ENCODE measurements around the gene C10orf105. TPM values are rescaled to one million over a fixed set of nuclear protein-coding genes. Genes with fewer than 3 reads are reported as not detected.

C10orf105 gene
- total and polyA plus RNA-seq, 11 donors: 0.03 to 0.57 (median 0.08) TPM; not detected in 6

DNA sequence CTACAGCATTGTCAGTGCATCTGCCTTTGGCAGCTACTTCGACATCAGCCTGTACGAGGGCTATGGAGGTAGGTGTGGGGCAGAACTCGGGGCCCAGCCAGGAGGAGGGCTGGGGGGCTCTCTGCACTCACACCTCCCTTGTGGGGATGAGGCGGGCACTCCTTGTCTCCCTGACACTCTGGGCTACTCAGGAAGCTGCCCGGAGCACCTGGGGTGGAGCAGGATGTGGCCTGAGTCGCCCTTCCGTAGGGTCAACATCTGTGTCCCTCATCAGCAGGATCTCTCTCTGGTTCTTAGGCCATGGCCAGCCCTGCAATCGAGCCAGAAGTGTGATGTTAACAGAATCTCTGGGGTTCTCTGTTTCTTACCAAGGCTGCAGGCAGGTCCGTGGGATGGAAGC lies 40.2 kb downstream of the C10orf105 start:
- Histone ChIP-seq H3K4me3 (no peak overlapping the region), H3K27me3 (no peaks in the 10 kb centered on the region), H3K4me1 (peaks cover 0 to 43% (median 20%) of the 10 kb centered on the region in 12 donors), H3K36me3 (no peaks in the 10 kb centered on the region), H3K9me3 (no peaks in the 10 kb centered on the region), H3K27ac (peak overlapping the region in 10 of 12 donors; percentile 27 to 88 (median 74))
- DNase-seq: peak; percentile 58 to 74 (median 67)
- WGBS, 4 donors: 56 to 73% (median 62%) methylated on average over 5 to 9 of the region's 9 CpGs
- TF ChIP-seq, protein P1, sequence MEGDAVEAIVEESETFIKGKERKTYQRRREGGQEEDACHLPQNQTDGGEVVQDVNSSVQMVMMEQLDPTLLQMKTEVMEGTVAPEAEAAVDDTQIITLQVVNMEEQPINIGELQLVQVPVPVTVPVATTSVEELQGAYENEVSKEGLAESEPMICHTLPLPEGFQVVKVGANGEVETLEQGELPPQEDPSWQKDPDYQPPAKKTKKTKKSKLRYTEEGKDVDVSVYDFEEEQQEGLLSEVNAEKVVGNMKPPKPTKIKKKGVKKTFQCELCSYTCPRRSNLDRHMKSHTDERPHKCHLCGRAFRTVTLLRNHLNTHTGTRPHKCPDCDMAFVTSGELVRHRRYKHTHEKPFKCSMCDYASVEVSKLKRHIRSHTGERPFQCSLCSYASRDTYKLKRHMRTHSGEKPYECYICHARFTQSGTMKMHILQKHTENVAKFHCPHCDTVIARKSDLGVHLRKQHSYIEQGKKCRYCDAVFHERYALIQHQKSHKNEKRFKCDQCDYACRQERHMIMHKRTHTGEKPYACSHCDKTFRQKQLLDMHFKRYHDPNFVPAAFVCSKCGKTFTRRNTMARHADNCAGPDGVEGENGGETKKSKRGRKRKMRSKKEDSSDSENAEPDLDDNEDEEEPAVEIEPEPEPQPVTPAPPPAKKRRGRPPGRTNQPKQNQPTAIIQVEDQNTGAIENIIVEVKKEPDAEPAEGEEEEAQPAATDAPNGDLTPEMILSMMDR (IDR thresholded peaks at IDR 0.05): no peak
- no peak for TF ChIP-seq POLR2A (IDR thresholded peaks at IDR 0.05)
- peak; percentile 61 to 92 (median 81) for ATAC-seq
- intact Hi-C loops (cut with DNase I): no loop called here

DNA sequence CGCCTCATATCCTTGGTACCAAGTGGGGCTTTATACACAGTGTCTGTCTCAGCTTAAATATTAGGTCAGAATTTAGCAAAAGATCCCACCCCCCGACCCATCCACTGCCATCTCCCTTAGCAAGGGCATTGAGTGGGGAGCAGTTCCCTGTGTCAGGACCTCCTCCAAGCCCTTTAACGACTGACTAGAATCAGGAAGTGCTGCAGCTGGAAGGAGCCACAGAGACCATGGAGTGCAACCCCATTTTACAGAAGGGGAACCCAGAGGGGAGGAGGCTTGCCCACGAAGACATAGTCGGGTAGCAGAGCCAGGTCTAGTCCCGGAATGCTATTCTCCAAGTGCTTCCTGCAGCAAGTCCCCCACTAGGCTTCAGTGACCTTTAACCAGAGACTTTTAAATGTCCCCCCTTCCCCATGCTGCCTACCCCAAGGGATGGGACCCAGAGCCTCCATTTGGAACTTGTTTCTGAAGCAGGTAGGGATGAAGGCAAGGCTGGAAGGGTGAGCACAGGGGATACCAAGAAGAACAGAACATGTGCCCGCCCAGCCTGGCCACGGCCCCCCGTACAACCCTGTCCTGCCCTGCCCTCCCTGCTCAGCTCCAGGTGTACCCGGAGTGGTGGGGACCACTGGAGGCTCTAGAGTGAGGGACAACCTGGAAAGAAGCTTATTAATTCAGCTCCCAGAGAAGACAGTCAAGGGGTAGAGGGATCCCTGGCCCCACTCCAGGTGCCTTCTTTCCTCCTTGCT lies 41.3 kb downstream of the C10orf105 start:
- Histone ChIP-seq H3K36me3 (no peaks in the 10 kb centered on the region), H3K27me3 (no peaks in the 10 kb centered on the region), H3K9me3 (no peaks in the 10 kb centered on the region), H3K4me3 (no peak overlapping the region), H3K4me1 (peaks cover 0 to 31% (median 18%) of the 10 kb centered on the region in 12 donors), H3K27ac (peak overlapping the region in 7 of 12 donors; percentile 56 to 82 (median 77))
- WGBS, 4 donors: 79 to 90% (median 84%) methylated on average over 9 to 10 of the region's 10 CpGs
- DNase-seq: no peak
- ATAC-seq: no peak
- TF ChIP-seq, protein P1 (IDR thresholded peaks at IDR 0.05): no peak
- no peak for TF ChIP-seq POLR2A (IDR thresholded peaks at IDR 0.05)
- intact Hi-C loops (cut with DNase I): no loop called here

DNA sequence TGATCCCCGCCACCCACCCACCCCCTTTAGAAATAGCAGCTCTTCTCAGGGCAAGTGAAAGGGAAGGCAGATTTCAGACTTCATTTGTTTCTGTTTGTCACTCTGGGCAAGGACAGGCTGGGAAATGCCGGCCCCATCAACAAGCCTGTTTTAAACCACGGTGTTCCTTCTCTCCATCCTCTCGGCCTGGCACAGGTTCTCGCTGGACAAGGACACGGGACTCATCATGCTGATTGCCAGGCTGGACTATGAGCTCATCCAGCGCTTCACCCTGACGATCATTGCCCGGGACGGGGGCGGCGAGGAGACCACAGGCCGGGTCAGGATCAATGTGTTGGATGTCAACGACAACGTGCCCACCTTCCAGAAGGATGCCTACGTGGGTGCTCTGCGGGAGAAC lies 42.3 kb downstream of the C10orf105 start:
- ATAC-seq: no peak
- DNase-seq: no peak
- intact Hi-C loops (cut with DNase I): no loop called here
- WGBS, 4 donors: 96 to 97% (median 96%) methylated on average over 17 of the region's 17 CpGs
- Histone ChIP-seq H3K4me1 (peaks cover 0 to 25% (median 13%) of the 10 kb centered on the region in 12 donors), H3K36me3 (no peaks in the 10 kb centered on the region), H3K9me3 (no peaks in the 10 kb centered on the region), H3K27ac (peak overlapping the region in 1 of 12 donors; percentile 81), H3K4me3 (no peak overlapping the region), H3K27me3 (no peaks in the 10 kb centered on the region)
- TF ChIP-seq POLR2A (IDR thresholded peaks at IDR 0.05): no peak

DNA sequence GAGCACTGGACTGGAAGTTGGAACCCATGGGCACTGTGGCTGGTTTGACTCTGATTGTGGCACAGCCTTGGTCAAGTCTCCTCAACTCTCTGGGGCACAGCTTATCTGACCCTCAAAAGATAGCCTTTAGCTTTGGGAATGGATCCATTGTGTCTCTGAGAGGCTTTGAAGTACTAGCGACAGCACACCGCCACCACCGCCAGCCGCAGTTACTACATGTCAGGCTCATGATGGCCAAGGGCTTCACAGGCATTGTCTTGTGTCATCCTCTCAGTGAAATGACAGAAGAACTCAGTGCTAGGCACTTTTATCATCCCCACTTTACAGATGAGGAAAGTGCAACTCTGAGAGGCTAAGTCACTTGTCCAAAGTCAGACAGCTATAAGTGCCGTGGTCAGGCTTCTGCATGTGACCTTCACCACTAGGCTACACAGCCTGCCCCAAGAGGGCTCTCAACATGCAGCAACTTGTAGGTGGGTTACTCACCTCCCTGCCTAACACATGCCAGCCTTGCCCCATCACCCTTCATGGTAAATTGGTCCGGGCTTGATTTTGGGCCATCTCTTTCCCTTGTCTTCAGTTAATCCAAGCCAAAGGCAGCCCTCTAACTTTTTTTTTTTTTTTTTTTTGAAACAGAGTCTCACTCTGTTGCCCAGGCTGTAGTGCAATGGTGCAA lies 44.1 kb downstream of the C10orf105 start:
- H3K36me3 ChIP-seq: no peaks in the 10 kb centered on the region
- no peaks in the 10 kb centered on the region for H3K9me3 ChIP-seq
- no peaks in the 10 kb centered on the region for H3K27me3 ChIP-seq
- no peak overlapping the region for H3K4me3 ChIP-seq
- WGBS, 4 donors: 96 to 99% (median 98%) methylated on average over 6 of the region's 6 CpGs
- ATAC-seq: no peak
- intact Hi-C loops (cut with DNase I): no loop called here
- DNase-seq: no peak
- H3K4me1 ChIP-seq: peaks cover 0 to 25% (median 13%) of the 10 kb centered on the region in 12 donors
- H3K27ac ChIP-seq: no peak overlapping the region
- TF ChIP-seq, protein P1 (IDR thresholded peaks at IDR 0.05): no peak
- no peak for TF ChIP-seq POLR2A (IDR thresholded peaks at IDR 0.05)

All from heart left ventricle (tissue), 16 donors.